Left lobe of liver (tissue), 2 donors: Measurements from ENCODE around the gene GALR2. TPM values are rescaled to one million over a fixed set of nuclear protein-coding genes. Genes with fewer than 3 reads are reported as not detected.
"Not testable (repeated sequence)": the region's sequence is repeated elsewhere in the genome, so short reads cannot be mapped to it uniquely, and the experiment has no call there.

Experiments
- ATAC-seq: fragments of 200-7000 bp; cut with Tn5 transposase; one replicate; pipeline ENCODE4 v1.9.1; 2020; ENCODE audit warnings: mild to moderate bottlenecking, moderate library complexity
- DNase-seq: peaks from one replicate; pipeline ENCODE4 v3.0.0-alpha.2; 2020; ENCODE audit warnings: low spot score
- total RNA-seq: library from RNA; stranded (reverse); gene quantifications from one replicate; pipeline ENCODE4 v1.2.1, GENCODE V29; 2021
- donor health status: DM: no; HTN: no; CAD: no; lungs with moderate emphysema.
- donor health status: DM: no; HTN: yes; CAD: no.

GALR2 gene, protein sequence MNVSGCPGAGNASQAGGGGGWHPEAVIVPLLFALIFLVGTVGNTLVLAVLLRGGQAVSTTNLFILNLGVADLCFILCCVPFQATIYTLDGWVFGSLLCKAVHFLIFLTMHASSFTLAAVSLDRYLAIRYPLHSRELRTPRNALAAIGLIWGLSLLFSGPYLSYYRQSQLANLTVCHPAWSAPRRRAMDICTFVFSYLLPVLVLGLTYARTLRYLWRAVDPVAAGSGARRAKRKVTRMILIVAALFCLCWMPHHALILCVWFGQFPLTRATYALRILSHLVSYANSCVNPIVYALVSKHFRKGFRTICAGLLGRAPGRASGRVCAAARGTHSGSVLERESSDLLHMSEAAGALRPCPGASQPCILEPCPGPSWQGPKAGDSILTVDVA
- not detected for total RNA-seq

- ATAC-seq: no peak
- DNase-seq: no peak
These were observed at the start of gene GALR2 for GRCh38 chr17:76074390-76075363. Gene GALR2, plus strand, starts transcription at chr17:76074781. Its CDS starts 103 bp downstream, at chr17:76074884.

DNA sequence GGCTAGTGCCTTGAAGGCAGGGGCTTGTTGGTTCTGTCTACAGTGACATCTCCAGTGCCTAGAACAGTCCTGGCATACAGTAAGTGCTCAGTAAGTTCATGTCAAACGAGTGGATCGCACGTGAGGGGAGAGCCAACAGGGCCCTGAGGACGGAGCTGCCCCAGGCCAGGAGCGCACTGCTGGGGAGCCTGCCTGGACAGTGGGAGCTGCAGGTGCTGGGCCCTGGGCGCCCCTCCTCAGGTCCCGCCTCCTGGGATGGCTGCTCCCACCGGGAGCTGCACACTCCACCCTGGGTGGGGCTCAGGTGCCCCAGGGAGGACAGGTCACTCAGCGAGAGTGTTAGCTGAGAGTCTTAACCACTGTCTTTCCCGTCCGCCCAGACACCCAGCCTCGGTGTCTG is 49.3 kb upstream of the GALR2 start:
- ATAC-seq (no peak), DNase-seq (no peak)

GRCh38 chr17:76026714-76027158 is 47.8 kb upstream of the GALR2 start:
- DNase-seq (no peak), ATAC-seq (peak; percentile 31)

- no peak for DNase-seq
- ATAC-seq: no peak
These were observed 47.3 kb upstream of the GALR2 start, which contains the start of gene EVPL for GRCh38 chr17:76027159-76027839. Gene EVPL, minus strand, starts transcription at chr17:76027306. Its CDS starts 108 bp downstream, at chr17:76027198.

DNA sequence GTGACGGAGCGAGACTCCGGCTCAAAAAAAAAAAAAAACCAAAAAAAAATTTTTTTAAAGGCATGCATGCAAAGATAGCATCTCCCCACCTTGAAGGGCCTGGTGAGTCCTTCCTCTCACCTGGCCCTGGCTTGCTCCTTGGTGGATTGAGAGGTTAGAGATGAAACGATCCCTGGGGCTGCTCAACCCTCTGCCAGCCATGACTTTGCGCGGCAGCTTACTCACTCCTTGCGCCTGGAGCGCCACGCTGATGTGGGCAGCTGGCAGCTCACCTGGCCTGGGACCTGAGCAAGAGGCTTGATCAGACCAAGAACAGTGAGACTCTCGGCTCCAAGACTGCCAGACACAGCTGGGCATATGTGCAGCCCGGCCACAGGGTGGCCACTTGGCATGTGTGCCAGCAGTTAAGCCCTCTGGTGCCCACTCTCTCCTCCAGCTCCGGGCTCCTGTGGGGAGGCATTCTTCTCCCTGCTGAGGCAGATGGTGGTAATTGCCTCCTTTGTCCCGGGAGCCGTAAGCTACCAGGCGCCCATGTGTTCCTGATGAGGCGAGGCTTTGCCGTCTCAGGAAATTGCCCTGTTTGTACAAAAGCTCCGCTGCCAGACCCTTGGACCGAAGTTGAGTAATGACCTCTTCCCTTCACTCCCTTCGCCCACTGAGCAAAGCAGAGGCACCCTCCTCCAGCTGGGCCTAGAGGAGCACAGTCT is 42.4 kb upstream of the GALR2 start:
- ATAC-seq: peak; percentile 7
- no peak for DNase-seq

- DNase-seq (no peak), ATAC-seq (no peak)
These were observed 41.8 kb upstream of the GALR2 start for GRCh38 chr17:76032780-76033108.

DNA sequence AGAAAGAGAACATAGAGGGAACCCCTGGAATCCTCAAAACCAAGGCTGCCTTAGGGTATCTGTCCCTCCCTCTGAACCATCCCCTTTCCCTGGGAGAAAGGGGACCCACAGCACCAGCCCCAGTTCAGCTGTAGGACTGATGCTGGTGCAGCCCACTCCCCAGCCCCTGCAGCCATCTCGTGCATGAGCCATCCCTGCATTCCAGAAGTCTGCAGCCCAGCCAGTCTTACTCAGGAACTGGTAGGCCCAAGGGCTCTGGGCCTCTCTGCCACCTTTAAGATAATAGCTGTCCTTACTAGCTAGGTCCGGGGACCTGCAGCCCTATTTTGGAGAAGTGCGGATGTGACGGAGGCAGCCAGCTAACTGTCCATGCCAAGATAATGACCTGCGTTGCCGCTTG is 41.4 kb upstream of the GALR2 start:
- ATAC-seq (no peak), DNase-seq (no peak)

DNA sequence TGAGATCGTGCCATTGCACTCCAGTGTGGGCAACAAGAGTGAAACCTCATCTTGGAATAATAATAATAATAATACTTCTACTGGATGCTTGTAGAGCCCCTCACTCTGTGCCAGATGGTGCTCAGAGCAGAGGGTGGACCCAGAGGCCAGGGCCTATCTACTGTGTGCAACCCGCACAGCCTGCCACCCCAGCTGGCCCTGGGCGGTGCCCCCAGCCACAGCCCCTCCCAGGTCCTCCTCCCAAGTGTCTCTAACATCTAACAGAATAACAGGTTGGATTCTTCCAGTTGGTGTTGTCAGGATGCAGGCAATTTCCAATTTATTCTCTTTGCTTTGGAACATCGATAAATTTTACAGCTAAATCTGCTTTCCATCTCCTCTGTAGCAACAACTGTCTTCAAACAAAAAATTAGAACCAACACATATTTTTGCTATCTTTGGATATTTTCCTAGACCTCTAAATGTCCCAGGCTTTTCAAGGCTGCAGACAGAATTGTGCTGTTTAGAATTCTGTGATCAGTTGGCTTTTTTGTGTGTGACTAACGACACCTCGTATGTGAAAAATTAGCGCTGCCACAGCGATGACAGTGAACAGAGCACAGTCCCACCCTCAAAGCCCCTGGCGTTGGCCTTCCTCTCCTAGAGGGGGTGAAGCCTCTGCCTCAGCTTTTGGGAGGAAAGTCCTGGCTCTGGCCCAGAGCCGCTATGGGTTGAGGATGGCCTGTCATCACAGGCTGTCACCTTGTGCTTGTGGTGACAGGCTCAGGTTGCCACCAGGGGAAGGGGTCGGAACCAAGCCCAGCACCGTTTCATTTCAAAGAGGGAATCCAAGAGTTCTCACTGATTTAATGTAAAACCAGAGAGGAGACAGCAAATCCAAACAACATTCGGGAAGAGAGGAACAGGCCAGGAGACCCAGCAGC is 39.9 kb upstream of the GALR2 start:
- no peak for ATAC-seq
- no peak for DNase-seq

- ATAC-seq: peak; percentile 81
- no peak for DNase-seq
These were observed 37.9 kb upstream of the GALR2 start for GRCh38 chr17:76036497-76037261.

- DNase-seq (no peak), ATAC-seq (no peak)
These were observed 36.5 kb upstream of the GALR2 start for GRCh38 chr17:76038050-76038449.

- ATAC-seq (no peak), DNase-seq (no peak)
These were observed 35.5 kb upstream of the GALR2 start for GRCh38 chr17:76039121-76039520.

DNA sequence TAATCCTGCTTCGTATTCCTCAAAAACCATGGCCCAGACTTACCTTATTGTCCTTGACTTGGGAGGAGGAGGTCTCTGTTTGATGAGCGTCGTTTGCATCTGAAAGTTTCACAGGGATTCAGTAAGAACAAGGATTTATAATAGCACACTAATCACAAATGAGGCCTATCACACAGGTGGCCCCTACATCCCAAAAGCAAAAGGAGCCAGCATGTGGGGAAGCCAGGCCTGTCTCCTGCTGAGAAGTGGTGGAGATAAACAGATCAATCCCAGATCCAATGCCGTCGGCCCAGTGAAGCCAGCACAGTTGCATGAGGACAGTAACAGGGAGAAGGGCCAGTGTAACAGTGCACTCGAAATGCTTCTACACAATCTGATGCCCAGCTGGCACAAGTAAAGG is 34.2 kb upstream of the GALR2 start:
- DNase-seq (no peak), ATAC-seq (no peak)

DNA sequence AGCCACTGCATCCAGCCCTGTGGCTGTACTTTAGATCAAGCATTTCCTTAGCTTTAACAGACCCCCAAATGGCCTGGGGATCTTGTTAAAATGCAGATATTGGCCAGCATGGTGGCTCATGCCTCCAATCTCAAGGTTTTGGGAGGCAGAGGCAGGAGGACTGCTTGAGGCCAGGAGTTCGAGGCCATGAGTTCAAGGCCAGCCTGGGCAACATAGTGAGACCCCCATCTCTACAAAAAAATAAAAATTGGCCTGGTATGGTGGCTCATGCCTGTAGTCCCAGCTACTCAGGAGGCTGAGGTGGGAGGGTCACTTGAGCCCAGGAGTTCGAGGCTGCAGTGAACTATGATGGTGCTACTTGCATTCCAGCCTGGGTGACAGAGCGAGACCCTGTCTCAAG is 31.7 kb upstream of the GALR2 start:
- ATAC-seq, DNase-seq: not testable (repeated sequence)

GRCh38 chr17:76044475-76045007 is 30.0 kb upstream of the GALR2 start:
- not testable (repeated sequence) for ATAC-seq, DNase-seq

GRCh38 chr17:76046064-76046463 is 28.5 kb upstream of the GALR2 start:
- no peak for DNase-seq
- ATAC-seq: no peak

GRCh38 chr17:76048025-76048605 is 26.5 kb upstream of the GALR2 start:
- DNase-seq: no peak
- no peak for ATAC-seq

DNA sequence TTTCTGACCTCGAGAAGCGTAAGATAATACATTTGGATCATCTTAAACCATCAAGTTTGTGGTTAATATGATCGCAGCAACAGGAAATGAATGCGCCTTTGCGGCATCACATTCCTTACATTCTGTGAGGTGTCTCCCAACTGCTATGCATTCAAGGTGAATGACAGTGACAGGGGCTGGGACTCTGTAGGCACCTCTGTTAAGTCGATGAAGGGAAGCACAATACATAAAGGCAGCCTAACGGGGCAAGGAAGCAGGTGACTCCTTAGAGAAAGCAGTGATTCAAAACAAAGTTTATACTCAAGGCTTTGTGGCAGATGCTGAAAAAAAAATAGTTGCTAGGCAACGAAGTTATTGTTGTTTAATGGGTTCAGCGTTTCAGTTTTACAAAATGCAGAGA is 25.9 kb upstream of the GALR2 start:
- ATAC-seq (no peak), DNase-seq (no peak)

- no peak for DNase-seq
- no peak for ATAC-seq
These were observed 25.3 kb upstream of the GALR2 start for GRCh38 chr17:76049239-76049638.
